PC-9 (cell line): Measurements from ENCODE around the gene HOXB3. TPM values are rescaled to one million over a fixed set of nuclear protein-coding genes. Genes with fewer than 3 reads are reported as not detected.

Source experiments
- BruUV-seq: library from RNA; stranded (reverse); fragments of 400-500 nt; replicated peaks from 2 replicates; lab custom pipeline; 2021; lab: Mats Ljungman, UMichigan
- CTCF ChIA-PET: fragments of 300-600 bp; sonication (Branson Sonifier 250); formaldehyde crosslinking; loops from one replicate; lab custom pipeline; 2022; ENCODE audit warnings: antibody characterized with exemption; lab: Charles Lee
- POLR2A ChIA-PET: fragments of 300-600 bp; sonication (Branson Sonifier 250); formaldehyde crosslinking; loops from one replicate; lab custom pipeline; 2022; ENCODE audit warnings: antibody characterized with exemption; ENCODE audit not compliant: unreplicated experiment; lab: Charles Lee
- DNase-seq, 2 experiments: peaks; one replicate each; pipeline versions ENCODE4 v3.0.0 to v3.0.0-alpha.2; 2015 to 2022; ENCODE audit warnings: mixed read lengths in 1 of 2
- H2AFZ ChIP-seq: fragments of 200-600 bp; sonication (generic); 2 replicates; pipeline ENCODE4 v1.8.1; 2017; ENCODE audit warnings: antibody characterized with exemption
- H3F3A ChIP-seq: fragments of 200-600 bp; sonication (generic); 2 replicates; pipeline ENCODE4 v1.8.1; 2017; ENCODE audit warnings: antibody characterized with exemption, mild to moderate bottlenecking, low read depth; ENCODE audit not compliant: insufficient read depth
- H3K27ac ChIP-seq: fragments of 200-600 bp; sonication (generic); 2 replicates; pipeline ENCODE4 v1.6.1; 2016; ENCODE audit warnings: mixed run types
- H3K27me3 ChIP-seq: fragments of 200-600 bp; sonication (generic); 2 replicates; pipeline ENCODE4 v1.6.1; 2016; ENCODE audit warnings: low read depth, mixed run types; ENCODE audit not compliant: insufficient read depth
- H3K36me3 ChIP-seq: fragments of 200-600 bp; sonication (generic); 2 replicates; pipeline ENCODE4 v1.6.1; 2016; ENCODE audit warnings: low read depth, mixed run types
- H3K4me1 ChIP-seq: fragments of 200-600 bp; sonication (generic); replicated peaks from 2 replicates; pipeline ENCODE4 v1.6.1; 2016; ENCODE audit warnings: mixed run types; ENCODE audit not compliant: insufficient read depth
- H3K4me2 ChIP-seq: fragments of 200-600 bp; sonication (generic); 2 replicates; pipeline ENCODE4 v1.6.1; 2017; ENCODE audit warnings: mixed run types
- H3K4me3 ChIP-seq: fragments of 200-600 bp; sonication (generic); 2 replicates; pipeline ENCODE4 v1.6.1; 2016; ENCODE audit warnings: mixed run types
- H3K79me2 ChIP-seq: fragments of 200-600 bp; sonication (generic); 2 replicates; pipeline ENCODE4 v1.6.1; 2017; ENCODE audit warnings: low read depth, mixed run types
- H3K9me2 ChIP-seq: fragments of 200-600 bp; sonication (generic); 2 replicates; pipeline ENCODE4 v1.8.1; 2017; ENCODE audit warnings: mild to moderate bottlenecking; ENCODE audit not compliant: insufficient read depth
- H3K9me3 ChIP-seq: fragments of 200-600 bp; sonication (generic); 2 replicates; pipeline ENCODE4 v1.8.1; 2016; ENCODE audit warnings: low read depth; ENCODE audit not compliant: insufficient read depth
- H4K20me1 ChIP-seq: fragments of 200-600 bp; sonication (generic); 2 replicates; pipeline ENCODE4 v1.8.1; 2017; ENCODE audit not compliant: insufficient read depth
- CTCF ChIP-seq: fragments of 200-600 bp; sonication (generic); conservative IDR thresholded peaks from 2 replicates; pipeline ENCODE4 v1.6.1; 2017; ENCODE audit warnings: mixed run types, antibody characterized with exemption, mild to moderate bottlenecking, moderate library complexity
- EZH2 ChIP-seq: fragments of 200-600 bp; sonication (generic); IDR thresholded peaks from 2 replicates; pipeline ENCODE4 v1.8.0; 2017; ENCODE audit warnings: antibody characterized with exemption, low read depth
- intact Hi-C: fragments of 100-400 bp; cut with micrococcal nuclease; formaldehyde crosslinking; loops from one replicate; pipeline ENCODE4 v1.10.0; 2022; ENCODE audit not compliant: unreplicated experiment
- total RNA-seq: library from RNA; stranded (reverse); gene quantifications from 2 replicates; pipeline ENCODE4 v1.2.3, GENCODE V29; 2021

Gene HOXB3
- total RNA-seq, 1 experiment from 2014 or later: 19.1 TPM

GRCh38 chr17:48610282-48611211 lies 20.5 kb upstream of the HOXB3 start, which contains the start of gene HOXB7:
TSS of gene HOXB7 (minus strand) at chr17:48611017. CDS start at chr17:48610918, 99 bp downstream.
- no TSS peak for BruUV-seq
- H3K27ac ChIP-seq: peak within 1 kb of the TSS; percentile 63
- DNase-seq: peak; percentile 52 to 64
- H2AFZ ChIP-seq: peak within 1 kb of the TSS; percentile 92
- H3K4me1 ChIP-seq: peaks cover 23% of the 10 kb centered on the region
- H3K27me3 ChIP-seq: no peaks in the 10 kb centered on the region
- ChIA-PET CTCF (interaction anchor here (0.6 to 0.7 kb wide), 3 partner anchors 17 to 542 kb away, joined by 3 to 16 read pairs (median 6); no protein-coding TSS in a partner anchor), POLR2A (interaction anchor here (0.7 kb wide), 2 partner anchors 23 to 347 kb away, joined by 4 to 7 read pairs; no protein-coding TSS in a partner anchor)
- TF ChIP-seq EZH2 (no peak), CTCF (no peak)
- H4K20me1 ChIP-seq: no peaks in the 10 kb centered on the region
- intact Hi-C loops: loop anchor here (10.0 kb wide), 1 partner anchor 666 kb away; the partner anchor contains the start of gene PNPO
- H3K9me3 ChIP-seq: no peaks in the 10 kb centered on the region
- no peaks in the 10 kb centered on the region for H3K9me2 ChIP-seq
- peak within 1 kb of the TSS; percentile 88 for H3K4me2 ChIP-seq
- H3F3A ChIP-seq: no peaks in the 10 kb centered on the region; the same call in 1 of the 2 replicates
- H3K36me3 ChIP-seq: no peaks in the 10 kb centered on the region
- peak within 1 kb of the TSS; percentile 80 for H3K4me3 ChIP-seq
- peaks cover 24% of the 10 kb centered on the region for H3K79me2 ChIP-seq

DNA sequence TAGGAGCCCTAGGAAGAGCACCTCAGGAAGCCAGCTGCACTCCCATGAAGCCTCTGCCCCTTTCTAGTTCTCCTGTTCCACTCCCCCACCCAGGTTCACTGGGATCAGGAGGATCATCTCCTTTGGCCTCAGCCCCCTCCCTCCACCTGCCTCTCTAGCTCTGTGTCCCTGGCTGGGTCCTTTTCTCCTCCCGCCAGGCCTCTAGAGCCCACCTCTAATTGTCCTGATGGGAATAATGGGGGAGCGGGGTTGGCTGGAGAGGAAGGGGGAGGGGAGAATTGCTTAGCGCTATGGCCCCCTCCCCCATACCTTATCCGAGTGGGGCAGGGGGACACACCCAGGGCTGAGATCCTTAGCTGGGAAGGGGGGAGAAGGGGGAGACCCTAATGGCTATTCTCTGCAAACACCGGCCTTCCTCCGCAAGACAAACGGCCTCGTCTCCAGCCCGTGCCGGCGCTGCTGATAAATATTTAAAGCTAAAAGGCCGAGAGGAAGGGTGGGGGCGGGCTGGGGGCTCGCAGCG lies 19.8 kb upstream of the HOXB3 start:
- POLR2A ChIA-PET: interaction anchor here (0.7 kb wide), 2 partner anchors 23 to 347 kb away, joined by 4 to 7 read pairs; no protein-coding TSS in a partner anchor
- peaks cover 29% of the 10 kb centered on the region for H3K4me1 ChIP-seq
- intact Hi-C loops: loop anchor here (10.0 kb wide), 1 partner anchor 665 kb away; the partner anchor contains the start of gene PNPO
- peak overlapping the region; percentile 88 for H3K4me2 ChIP-seq
- no peaks in the 10 kb centered on the region for H4K20me1 ChIP-seq
- peak overlapping the region; percentile 92 for H2AFZ ChIP-seq
- H3K27ac ChIP-seq: peak overlapping the region; percentile 63
- H3K9me3 ChIP-seq: no peaks in the 10 kb centered on the region
- peaks cover 4% of the 10 kb centered on the region for H3F3A ChIP-seq
- no peak for TF ChIP-seq EZH2
- TF ChIP-seq CTCF: no peak
- H3K79me2 ChIP-seq: peaks cover 24% of the 10 kb centered on the region
- TSS peak; percentile 36 for BruUV-seq
- H3K36me3 ChIP-seq: no peaks in the 10 kb centered on the region
- H3K4me3 ChIP-seq: peak overlapping the region; percentile 80
- CTCF ChIA-PET: interaction anchor here (0.6 to 0.7 kb wide), 5 partner anchors 18 to 541 kb away, joined by 3 to 16 read pairs (median 6); no protein-coding TSS in a partner anchor
- no peak for DNase-seq
- H3K27me3 ChIP-seq: no peaks in the 10 kb centered on the region
- no peaks in the 10 kb centered on the region for H3K9me2 ChIP-seq

DNA sequence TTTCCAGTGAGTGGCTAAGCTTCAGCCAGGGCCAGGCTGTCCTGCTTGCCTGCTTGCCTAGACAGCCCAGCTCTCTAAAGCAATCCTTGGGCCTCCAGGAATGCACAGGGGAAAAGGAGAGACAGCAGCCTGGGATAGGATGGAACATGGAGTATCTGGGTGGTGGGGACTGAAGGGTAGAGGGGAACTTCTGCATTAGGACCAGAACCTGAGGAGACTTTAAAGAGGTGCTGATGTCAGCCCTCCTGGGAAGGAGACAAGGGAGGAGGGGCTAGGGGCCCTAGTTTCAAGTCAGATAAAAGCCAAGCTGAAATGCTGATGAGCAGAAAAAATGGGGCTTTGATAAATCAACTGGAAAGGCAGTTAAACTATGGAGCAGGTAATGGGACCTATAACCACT lies 19.0 kb upstream of the HOXB3 start:
- ChIA-PET CTCF (interaction anchor here (0.6 kb wide), 2 partner anchors 120 to 319 kb away, joined by 3 to 8 read pairs; no protein-coding TSS in a partner anchor), POLR2A (interaction anchor here (0.6 kb wide), 1 partner anchor 277 kb away, joined by 7 read pairs; no protein-coding TSS in a partner anchor)
- H3K36me3 ChIP-seq: no peaks in the 10 kb centered on the region
- H3K4me2 ChIP-seq: peak overlapping the region; percentile 88
- no TSS peak for BruUV-seq
- H4K20me1 ChIP-seq: no peaks in the 10 kb centered on the region
- no peak overlapping the region for H3K27ac ChIP-seq
- no peaks in the 10 kb centered on the region for H3K27me3 ChIP-seq
- H3K4me1 ChIP-seq: peaks cover 29% of the 10 kb centered on the region
- peak overlapping the region; percentile 80; the same call in 1 of the 2 replicates for H3K4me3 ChIP-seq
- TF ChIP-seq CTCF (no peak), EZH2 (no peak)
- intact Hi-C loops: no loop called here
- peaks cover 29% of the 10 kb centered on the region for H3K79me2 ChIP-seq
- H3K9me3 ChIP-seq: no peaks in the 10 kb centered on the region
- no peaks in the 10 kb centered on the region for H3K9me2 ChIP-seq
- H2AFZ ChIP-seq: no peak overlapping the region
- DNase-seq: no peak
- peaks cover 12% of the 10 kb centered on the region for H3F3A ChIP-seq
